K562 (cell line): Measurements from ENCODE around the gene KCNH2. TPM values are rescaled to one million over a fixed set of nuclear protein-coding genes. Genes with fewer than 3 reads are reported as not detected.

Experiments used
- ATAC-seq: fragments of 200-7000 bp; cut with Tn5 transposase; 3 replicates; pipeline ENCODE4 v1.9.1; 2020; ENCODE audit warnings: moderate library complexity
- BruUV-seq: library from RNA; stranded (reverse); fragments of 400-500 nt; replicated peaks from 2 replicates; lab custom pipeline; 2021; lab: Mats Ljungman, UMichigan
- CTCF ChIA-PET: fragments of 300-600 bp; formaldehyde crosslinking; extraction: SDS; loops from one replicate; lab custom pipeline; 2021; ENCODE audit warnings: low intra/inter-chr PET ratio; lab: Yijun Ruan, JAX
- POLR2A ChIA-PET: fragments of 300-600, 350-650 bp; sonication (Branson Sonifier 250); formaldehyde crosslinking; extraction: SDS; loops from one replicate; lab custom pipeline; 2021; ENCODE audit warnings: antibody characterized with exemption, inconsistent platforms; lab: Yijun Ruan, JAX
- DNase-seq, 4 experiments: peaks; one replicate each; pipeline versions ENCODE4 v3.0.0 to v3.0.0-alpha.2; 2011 to 2018; ENCODE audit warnings: low spot score in 3 of 4, mixed read lengths in 3 of 4; ENCODE audit errors: extremely low read depth in 1 of 4
- FAIRE-seq: peaks from 2 replicates; lab custom pipeline; 2011; peaks lifted over from hg19 to GRCh38; lab: Jason Lieb, UNC
- H2AFZ ChIP-seq: 2 replicates; pipeline ENCODE4 v1.6.0; 2011; ENCODE audit warnings: low read depth, low read length, control low read depth, inconsistent platforms
- H3K27ac ChIP-seq: fragments of 200-600 bp; 3 replicates; pipeline ENCODE4 v1.8.0; 2011; ENCODE audit warnings: low read depth, mild to moderate bottlenecking, control low read depth, inconsistent platforms, low read length, moderate library complexity, mixed read lengths; ENCODE audit errors: extremely low read depth
- H3K27me3 ChIP-seq, 2 experiments: fragments of 300-600 bp in 1 of 2; 2 replicates in 1 of 2; 3 replicates in 1 of 2; pipeline versions ENCODE4 v1.6.0 to v1.8.0; 2011; ENCODE audit warnings: inconsistent platforms in 2 of 2, low read length in 2 of 2, mild to moderate bottlenecking in 1 of 2, mixed read lengths in 1 of 2, moderate library complexity in 1 of 2; ENCODE audit not compliant: control insufficient read depth in 2 of 2, insufficient read depth in 2 of 2
- H3K36me3 ChIP-seq: fragments of 300-600 bp; 3 replicates; pipeline ENCODE4 v1.8.0; 2011; ENCODE audit warnings: mild to moderate bottlenecking, low read length, inconsistent platforms; ENCODE audit not compliant: control insufficient read depth, insufficient read depth
- H3K4me1 ChIP-seq, 2 experiments: fragments of 200-600 bp in 1 of 2; replicated peaks in 1 of 2; 2 replicates in 1 of 2; 3 replicates in 1 of 2; pipeline versions ENCODE4 v1.5.1 to v1.8.0; 2011; ENCODE audit warnings: inconsistent platforms in 2 of 2, low read length in 2 of 2, mild to moderate bottlenecking in 1 of 2, mixed read lengths in 1 of 2, moderate library complexity in 1 of 2; ENCODE audit not compliant: control insufficient read depth in 2 of 2, insufficient read depth in 2 of 2
- H3K4me2 ChIP-seq: 2 replicates; pipeline ENCODE4 v1.6.1; 2011; ENCODE audit warnings: low read length, control low read depth, inconsistent platforms, mixed read lengths; ENCODE audit not compliant: insufficient read depth
- H3K4me3 ChIP-seq: fragments of 200-600 bp; sonication (generic), shearing (Covaris generic); 2 replicates; pipeline ENCODE4 v1.5.1; 2016; ENCODE audit warnings: control low read depth, inconsistent platforms
- H3K79me2 ChIP-seq: fragments of 200-600 bp; 3 replicates; pipeline ENCODE4 v1.8.0; 2011; ENCODE audit warnings: low read length, inconsistent platforms; ENCODE audit not compliant: control insufficient read depth, insufficient read depth
- H3K9ac ChIP-seq, 2 experiments: 2 replicates each; pipeline versions ENCODE4 v1.6.0 to v1.6.1; 2011; ENCODE audit warnings: low read depth in 2 of 2, low read length in 2 of 2, control low read depth in 1 of 2, inconsistent platforms in 1 of 2, mild to moderate bottlenecking in 1 of 2, mixed read lengths in 1 of 2; ENCODE audit not compliant: insufficient read depth in 1 of 2
- H3K9me1 ChIP-seq: one replicate; pipeline ENCODE4 v1.6.0; 2011; ENCODE audit warnings: inconsistent platforms, mild to moderate bottlenecking, low read length, moderate library complexity; ENCODE audit not compliant: control insufficient read depth, insufficient read depth
- H3K9me3 ChIP-seq: replicated peaks from 2 replicates; pipeline ENCODE4 v1.5.1; 2011; ENCODE audit warnings: low read depth, low read length, inconsistent platforms; ENCODE audit not compliant: control insufficient read depth, insufficient read depth
- H4K20me1 ChIP-seq: replicated peaks from 2 replicates; pipeline ENCODE4 v1.6.1; 2011; ENCODE audit warnings: low read length, inconsistent platforms, mixed read lengths; ENCODE audit not compliant: control insufficient read depth, insufficient read depth
- ARID3B ChIP-seq: fragments of 250-450 bp; sonication (Bioruptor Pico); IDR thresholded peaks from 2 replicates; pipeline ENCODE4 v1.4.0; 2020; ENCODE audit warnings: borderline replicate concordance
- CTBP1 ChIP-seq: fragments of 450-650 bp; IDR thresholded peaks from 2 replicates; pipeline ENCODE4 v1.6.1; 2016; ENCODE audit warnings: borderline replicate concordance
- FOXA1 ChIP-seq: fragments of 450-650 bp; IDR thresholded peaks from 2 replicates; pipeline ENCODE4 v1.6.1; 2016; ENCODE audit warnings: mild to moderate bottlenecking, borderline replicate concordance
- FOXM1 ChIP-seq, 2 experiments: fragments of 450-650 bp in 1 of 2; sonication (generic) in 1 of 2; formaldehyde crosslinking in 1 of 2; IDR thresholded peaks; 2 replicates each; pipeline versions ENCODE4 v1.6.1 to v1.9.0; 2017 to 2022; ENCODE audit warnings: low read depth in 2 of 2, mild to moderate bottlenecking in 2 of 2, missing genetic modification reagents in 1 of 2, moderate library complexity in 1 of 2
- MAZ ChIP-seq, 2 experiments: fragments of 450-650 bp in 1 of 2; sonication (generic) in 1 of 2; formaldehyde crosslinking; IDR thresholded peaks in 1 of 2; conservative IDR thresholded peaks in 1 of 2; 2 replicates each; pipeline versions ENCODE4 v1.4.0 to v1.5.0; 2020; ENCODE audit warnings: mild to moderate bottlenecking in 1 of 2, missing genetic modification reagents in 1 of 2
- NELFE ChIP-seq: IDR thresholded peaks from 2 replicates; pipeline ENCODE4 v1.6.1; 2011; ENCODE audit warnings: mild to moderate bottlenecking; ENCODE audit not compliant: insufficient read depth, insufficient read length
- NFYB ChIP-seq: IDR thresholded peaks from 2 replicates; pipeline ENCODE4 v1.6.1; 2011; ENCODE audit warnings: mild to moderate bottlenecking, moderate library complexity; ENCODE audit not compliant: insufficient read length; ENCODE audit errors: extremely low read depth
- POLR2G ChIP-seq: fragments of 200-400 bp; formaldehyde crosslinking; IDR thresholded peaks from 2 replicates; pipeline ENCODE4 v1.6.1; 2017; ENCODE audit warnings: low read depth, mild to moderate bottlenecking, antibody characterized with exemption, low read length, moderate library complexity
- TFAP4 ChIP-seq: sonication (generic); formaldehyde crosslinking; IDR thresholded peaks from 2 replicates; pipeline ENCODE4 v1.8.0; 2022; ENCODE audit warnings: missing genetic modification reagents, mild to moderate bottlenecking, moderate library complexity, borderline replicate concordance
- USF2 ChIP-seq: sonication (generic); formaldehyde crosslinking; IDR thresholded peaks from 2 replicates; pipeline ENCODE4 v1.5.0; 2020; ENCODE audit warnings: missing genetic modification reagents
- ZBTB33 ChIP-seq: sonication (generic); formaldehyde crosslinking; IDR thresholded peaks from 2 replicates; pipeline ENCODE4 v1.8.1; 2023; ENCODE audit warnings: mild to moderate bottlenecking, missing genetic modification reagents
- ZNF316 ChIP-seq: fragments of 450-650 bp; IDR thresholded peaks from 2 replicates; pipeline ENCODE4 v1.6.1; 2016
- ZNF561 ChIP-seq: fragments of 450-650 bp; formaldehyde crosslinking; conservative IDR thresholded peaks from 2 replicates; pipeline ENCODE4 v1.4.0; 2020; ENCODE audit warnings: mild to moderate bottlenecking, moderate library complexity
- ZNF583 ChIP-seq: fragments of 250-450 bp; sonication (Bioruptor Pico); IDR thresholded peaks from 2 replicates; pipeline ENCODE4 v1.4.0; 2020
- ZNF644 ChIP-seq: fragments of 200-800 bp; sonication (Bioruptor generic); IDR thresholded peaks from 2 replicates; pipeline ENCODE4 v1.6.1; 2016; ENCODE audit warnings: low read depth, missing genetic modification characterization, missing compliant biosample characterization
- ZNF79 ChIP-seq: fragments of 250-450 bp; sonication (Bioruptor Pico); IDR thresholded peaks from 2 replicates; pipeline ENCODE4 v1.4.0; 2020; ENCODE audit warnings: low read depth, mild to moderate bottlenecking, moderate library complexity
- WGBS: fragments of 100-300 bp; shearing (Covaris generic); methylation state at CpG from one replicate; pipeline ENCODE4 v1.1.6; 2016; ENCODE audit warnings: low coverage, mixed read lengths; ENCODE audit not compliant: insufficient coverage; ENCODE audit errors: missing lambda C conversion rate; 5-methylcytosine and 5-hydroxymethylcytosine counted together
- in situ Hi-C: fragments of 300-500 bp; cut with MboI; formaldehyde crosslinking; loops from 4 replicates; pipeline ENCODE4 v1.15.0; 2018; ENCODE audit warnings: inconsistent platforms, mixed read lengths
- intact Hi-C: fragments of 100-400 bp; cut with micrococcal nuclease; formaldehyde crosslinking; loops from 2 replicates; pipeline ENCODE4 v1.14.2; 2022
- polyA plus RNA-seq, 8 experiments: library from polyadenylated mRNA; depleted of rRNA in 4 of 8; stranded (reverse) in 5 of 8; unstranded in 3 of 8; fragments of >200 nt; fragmentation: Nextera tagmentation in 2 of 8; fragmentation: Illumina TruSeq in 1 of 8; extraction: Ambion mirVana in 2 of 8; extraction: Trizol in 1 of 8; gene quantifications; 2 replicates each; pipeline versions ENCODE4 v1.2.1 to v1.2.3, GENCODE V29; 2011 to 2014; ENCODE audit warnings: inconsistent platforms in 1 of 8, missing spikeins in 1 of 8
- total RNA-seq, 7 experiments: library from RNA; depleted of rRNA in 6 of 7; stranded (reverse); fragments of >200 nt in 6 of 7; fragmentation: Illumina TruSeq in 2 of 7; extraction: Trizol in 2 of 7; gene quantifications; 2 replicates each; pipeline versions ENCODE4 v1.2.1 to v1.2.3, GENCODE V29; 2011 to 2021; ENCODE audit warnings: low replicate concordance in 1 of 7

Gene KCNH2
- total and polyA plus RNA-seq, 9 of the 15 experiments (the other 6 are each of a cell fraction or from before 2014, with no cell fraction given), result 18.1 to 368 (median 218) TPM

GRCh38 chr7:151012911-151013347 is 34.8 kb upstream of the KCNH2 start:
- Histone ChIP-seq H3K9me1 (no peaks in the 10 kb centered on the region), H3K9ac (peak overlapping the region; percentile 40 to 77; a peak in 3 of 4 replicates), H3K9me3 (no peaks in the 10 kb centered on the region), H3K27me3 (no peaks in the 10 kb centered on the region; a peak in 1 of 5 replicates), H2AFZ (no peak overlapping the region), H3K27ac (peak overlapping the region; percentile 56; the same call in 2 of the 3 replicates), H3K4me3 (no peak overlapping the region; the same call in 1 of the 2 replicates), H3K4me1 (peaks cover 40 to 84% of the 10 kb centered on the region in 2 experiments), H3K36me3 (peaks cover 40% of the 10 kb centered on the region; the same call in 2 of the 3 replicates), H4K20me1 (no peaks in the 10 kb centered on the region), H3K79me2 (peaks cover 45% of the 10 kb centered on the region), H3K4me2 (peak overlapping the region; percentile 69)
- POLR2A ChIA-PET, result interaction anchor here (0.6 to 8.4 kb wide), 5 partner anchors 11 to 215 kb away, joined by 3 to 146 read pairs (median 3); partner anchors contain the start of genes ABCB8 and ATG9B
- FAIRE-seq, result peak; percentile 57
- in situ Hi-C loops (no loop called here), intact Hi-C loops (loop anchor here (10.0 kb wide), 1 partner anchor 162 kb away; no protein-coding TSS in a partner anchor)
- 79% methylated on average over 23 of the region's 23 CpGs for WGBS
- DNase-seq, result peak; percentile 46 to 72 (median 62)
- no peak for ATAC-seq
- CTCF ChIA-PET, result interaction anchor here (1.4 to 1.6 kb wide), 2 partner anchors 8 to 98 kb away, joined by 4 to 5 read pairs; no protein-coding TSS in a partner anchor
- no TSS peak for BruUV-seq
- peak; percentile 18; the same call in 1 of the 2 replicates for TF ChIP-seq POLR2G
- 0 out of 2 replicates have a peak, but pooled peaks have one; percentile 17 for TF ChIP-seq ZNF583 (CRISPR knock-in tag)
- TF ChIP-seq ARID3B (CRISPR knock-in tag), result no peak
- 0 out of 2 replicates have a peak, but pooled peaks have one; percentile 16 for TF ChIP-seq CTBP1
- no peak for TF ChIP-seq FOXA1
- no peak for TF ChIP-seq NELFE
- TF ChIP-seq ZNF79, result no peak
- no peak for TF ChIP-seq USF2
- TF ChIP-seq MAZ (CRISPR knock-in tag; conservative IDR thresholded peaks at IDR 0.05 in 1 of 2, IDR thresholded peaks at IDR 0.05 in 1 of 2), result peak in 1 of 2 experiments; percentile 51; a peak in 2 of 4 replicates
- no peak for TF ChIP-seq FOXM1 (IDR thresholded peaks at IDR 0.05; ENCODE audit: low read depth)
- 0 out of 2 replicates have a peak, but pooled peaks have one; percentile 33 for TF ChIP-seq FOXM1 (CRISPR knock-in tag; IDR thresholded peaks at IDR 0.05; ENCODE audit: low read depth)
- TF ChIP-seq TFAP4 (CRISPR knock-in tag), result peak; percentile 47; the same call in 1 of the 2 replicates
- no peak for TF ChIP-seq ZNF316
- no peak for TF ChIP-seq ZNF644 (tag)
- no peak for TF ChIP-seq NFYB
- peak; percentile 92 for TF ChIP-seq ZBTB33 (CRISPR knock-in tag)
- no peak for TF ChIP-seq ZNF561 (CRISPR knock-in tag)
